ENCODE results near the gene NAT16.

GRCh38 chr7:101140746-101141382, 39.2 kb downstream of the NAT16 start:
- TF ChIP-seq, protein P1, sequence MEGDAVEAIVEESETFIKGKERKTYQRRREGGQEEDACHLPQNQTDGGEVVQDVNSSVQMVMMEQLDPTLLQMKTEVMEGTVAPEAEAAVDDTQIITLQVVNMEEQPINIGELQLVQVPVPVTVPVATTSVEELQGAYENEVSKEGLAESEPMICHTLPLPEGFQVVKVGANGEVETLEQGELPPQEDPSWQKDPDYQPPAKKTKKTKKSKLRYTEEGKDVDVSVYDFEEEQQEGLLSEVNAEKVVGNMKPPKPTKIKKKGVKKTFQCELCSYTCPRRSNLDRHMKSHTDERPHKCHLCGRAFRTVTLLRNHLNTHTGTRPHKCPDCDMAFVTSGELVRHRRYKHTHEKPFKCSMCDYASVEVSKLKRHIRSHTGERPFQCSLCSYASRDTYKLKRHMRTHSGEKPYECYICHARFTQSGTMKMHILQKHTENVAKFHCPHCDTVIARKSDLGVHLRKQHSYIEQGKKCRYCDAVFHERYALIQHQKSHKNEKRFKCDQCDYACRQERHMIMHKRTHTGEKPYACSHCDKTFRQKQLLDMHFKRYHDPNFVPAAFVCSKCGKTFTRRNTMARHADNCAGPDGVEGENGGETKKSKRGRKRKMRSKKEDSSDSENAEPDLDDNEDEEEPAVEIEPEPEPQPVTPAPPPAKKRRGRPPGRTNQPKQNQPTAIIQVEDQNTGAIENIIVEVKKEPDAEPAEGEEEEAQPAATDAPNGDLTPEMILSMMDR (IDR thresholded peaks at IDR 0.05): no peak
- no peak for TF ChIP-seq EZH2 (IDR thresholded peaks at IDR 0.05; ENCODE audit: borderline replicate concordance, insufficient read depth, low read depth, low read length, poor library complexity, severe bottlenecking)

Data from B cell (primary cell).